Activated T-cell treated with anti-CD3 and anti-CD28 coated beads, Interleukin-2, amount 50 U/mL, for 1 hour (primary cell): ENCODE measurements around the gene POLR3GL.

Experiments
- DNase-seq: peaks from one replicate; pipeline ENCODE4 v3.0.0-alpha.2; 2020

POLR3GL gene

DNA sequence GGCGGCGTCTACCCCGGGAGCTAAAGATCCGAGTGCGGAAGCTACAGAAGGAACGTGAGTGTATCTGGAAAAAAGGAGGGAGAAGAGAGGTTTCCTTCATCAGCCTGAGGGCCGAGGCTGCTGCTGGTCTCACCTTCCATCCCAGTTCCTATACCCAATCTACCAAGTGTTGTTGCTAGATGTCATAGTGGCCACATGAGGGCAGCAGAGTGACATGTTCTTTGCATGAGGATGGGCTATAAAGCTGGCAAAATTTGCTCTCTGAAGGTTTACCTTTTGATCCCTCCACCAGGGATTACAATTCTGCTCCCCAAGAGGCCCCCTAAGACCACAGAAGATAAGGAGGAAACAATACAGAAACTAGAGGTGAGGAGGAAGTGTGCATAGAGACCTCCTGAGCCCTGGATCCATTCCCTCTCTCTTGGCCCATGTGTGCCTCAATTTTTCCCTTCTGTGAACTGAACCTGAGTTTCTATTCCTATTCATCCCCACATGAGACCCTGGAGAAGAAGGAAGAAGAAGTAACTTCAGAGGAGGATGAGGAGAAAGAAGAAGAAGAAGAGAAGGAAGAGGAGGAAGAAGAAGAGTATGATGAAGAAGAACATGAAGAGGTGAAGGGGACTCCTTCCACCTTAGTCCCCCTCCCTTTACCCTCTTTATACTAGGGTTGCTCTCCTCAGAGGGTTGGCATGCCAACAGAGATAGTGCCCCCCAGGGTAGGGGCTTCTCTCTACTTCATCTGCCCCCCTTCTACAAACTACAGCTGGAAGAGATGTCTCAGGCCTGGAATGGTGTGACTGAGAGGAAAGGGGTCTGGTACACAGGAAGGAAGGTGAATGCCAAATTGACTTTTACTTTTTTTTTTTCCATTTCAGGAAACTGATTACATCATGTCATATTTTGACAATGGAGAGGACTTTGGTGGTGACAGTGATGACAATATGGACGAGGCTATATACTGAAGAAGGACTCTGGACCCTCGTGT, 13.3 kb downstream of the POLR3GL start:
- peak; percentile 63 for DNase-seq

DNA sequence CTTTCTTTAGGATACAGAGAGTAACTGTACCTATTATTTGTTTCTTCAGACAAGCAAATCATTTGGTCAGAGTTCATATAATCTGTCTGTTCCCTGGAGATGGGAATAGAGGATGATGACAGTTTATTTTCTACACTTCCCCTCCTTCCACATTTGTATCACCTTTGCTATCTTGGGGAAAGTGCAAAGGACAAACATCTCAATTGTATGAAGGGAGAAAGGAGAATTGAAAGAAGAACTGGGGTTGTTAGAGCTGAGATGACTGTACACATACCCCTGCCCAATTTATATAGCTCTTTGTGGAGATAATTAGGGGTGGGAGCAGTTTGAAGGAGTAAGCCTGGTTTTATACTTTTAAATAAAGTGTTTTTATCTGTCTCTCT, 14.0 kb downstream of the POLR3GL start:
- DNase-seq: no peak

DNA sequence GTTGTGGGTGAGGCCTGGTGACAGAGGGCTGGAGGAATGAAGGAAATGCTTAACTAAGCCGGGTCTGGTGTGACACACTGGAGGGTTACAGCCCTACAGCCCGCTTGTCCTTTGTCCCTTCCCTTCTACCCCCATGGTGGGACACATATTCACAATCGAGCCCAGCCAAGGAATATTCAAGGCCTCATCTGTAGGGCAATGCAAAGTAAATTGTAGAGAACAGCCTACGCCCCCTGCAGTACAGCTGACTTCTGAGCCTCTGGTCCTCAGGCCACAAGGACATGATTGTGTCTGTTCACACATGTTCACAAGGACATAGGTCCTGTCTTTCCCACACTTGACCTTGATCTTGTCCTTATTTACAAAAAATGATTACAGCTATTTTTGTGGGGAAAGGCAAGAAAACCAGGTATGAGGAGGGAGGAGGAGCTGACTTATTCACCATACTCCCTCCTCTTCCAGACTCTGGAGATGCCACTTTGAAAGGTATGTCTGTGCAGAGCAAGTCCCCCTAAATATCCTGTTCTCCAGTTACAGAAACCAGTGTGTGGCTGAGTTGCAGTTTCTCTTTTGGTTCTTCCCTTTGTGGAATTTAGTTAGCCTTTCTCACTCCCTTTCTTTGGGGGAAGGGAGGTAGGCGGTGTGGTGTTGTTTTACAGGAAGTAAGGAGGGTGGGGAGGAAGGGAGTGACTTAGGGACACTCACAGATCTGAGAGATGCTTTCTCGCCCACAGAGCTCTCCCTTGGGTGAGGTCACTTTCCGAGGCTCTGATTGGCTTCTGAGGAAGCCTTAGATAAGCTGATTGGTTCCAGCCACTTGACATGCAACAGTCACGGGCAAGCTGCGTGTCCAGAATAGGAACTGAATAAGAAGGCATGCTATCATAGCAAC, 14.6 kb downstream of the POLR3GL start:
- DNase-seq: peak; percentile 68

DNA sequence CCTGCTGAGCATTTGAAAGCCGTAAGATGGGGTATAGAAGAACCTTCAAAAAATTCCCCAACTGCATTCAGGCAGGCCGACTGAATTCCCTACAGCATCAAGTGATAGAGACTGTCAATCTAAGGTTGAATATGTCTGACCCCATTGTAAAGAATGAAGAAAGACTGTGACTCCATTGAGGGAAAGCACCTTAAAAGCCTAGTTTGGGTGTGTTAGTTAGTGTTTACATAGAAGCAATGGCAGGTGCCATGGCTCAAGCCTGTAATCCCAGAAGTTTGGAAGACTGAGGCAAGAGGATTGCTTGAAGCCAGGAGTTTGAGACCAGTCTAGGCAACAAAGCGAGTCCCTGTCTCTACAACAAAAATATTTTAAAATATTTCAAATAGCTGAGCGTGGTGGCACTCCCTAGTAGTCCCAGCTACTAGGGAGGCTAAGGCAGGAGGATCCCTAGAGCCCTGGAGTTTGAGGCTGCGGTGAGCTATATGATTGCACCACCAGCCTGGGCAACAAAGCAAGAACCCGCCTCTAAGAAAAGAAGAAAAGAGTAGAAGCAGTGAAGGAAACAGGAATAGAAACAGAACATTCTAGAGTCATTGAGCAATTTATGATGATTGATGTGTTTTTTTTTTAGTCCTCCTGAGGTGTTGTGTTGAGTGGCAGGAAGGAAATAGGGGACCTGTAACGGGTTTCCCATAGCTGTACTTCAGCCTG, 15.4 kb downstream of the POLR3GL start:
- DNase-seq: no peak

DNA sequence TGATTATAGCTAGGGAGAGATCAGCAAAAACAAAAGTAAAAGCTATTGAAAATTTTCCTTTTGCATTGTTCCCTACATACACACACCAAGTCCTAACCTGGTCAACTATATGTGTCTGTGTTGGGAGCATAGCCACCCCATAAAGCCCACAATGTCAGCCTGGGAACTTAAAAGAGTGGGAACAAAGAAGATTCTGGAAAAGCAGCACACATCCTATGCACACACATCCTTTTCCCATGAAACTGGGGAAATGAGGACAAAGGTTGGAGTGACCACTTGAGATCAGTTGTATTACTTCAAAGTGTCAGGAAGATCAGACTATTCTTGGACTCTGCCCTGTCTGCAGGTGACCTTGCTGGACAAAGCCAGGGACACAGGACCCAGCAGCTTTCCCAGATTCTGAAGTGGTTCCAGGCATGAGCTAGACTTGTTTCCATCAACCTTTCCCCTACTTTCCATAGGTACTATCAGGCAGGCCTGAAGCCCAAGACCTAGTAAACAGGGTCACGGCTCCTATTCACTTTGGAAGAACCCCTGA, 16.0 kb downstream of the POLR3GL start:
- no peak for DNase-seq

DNA sequence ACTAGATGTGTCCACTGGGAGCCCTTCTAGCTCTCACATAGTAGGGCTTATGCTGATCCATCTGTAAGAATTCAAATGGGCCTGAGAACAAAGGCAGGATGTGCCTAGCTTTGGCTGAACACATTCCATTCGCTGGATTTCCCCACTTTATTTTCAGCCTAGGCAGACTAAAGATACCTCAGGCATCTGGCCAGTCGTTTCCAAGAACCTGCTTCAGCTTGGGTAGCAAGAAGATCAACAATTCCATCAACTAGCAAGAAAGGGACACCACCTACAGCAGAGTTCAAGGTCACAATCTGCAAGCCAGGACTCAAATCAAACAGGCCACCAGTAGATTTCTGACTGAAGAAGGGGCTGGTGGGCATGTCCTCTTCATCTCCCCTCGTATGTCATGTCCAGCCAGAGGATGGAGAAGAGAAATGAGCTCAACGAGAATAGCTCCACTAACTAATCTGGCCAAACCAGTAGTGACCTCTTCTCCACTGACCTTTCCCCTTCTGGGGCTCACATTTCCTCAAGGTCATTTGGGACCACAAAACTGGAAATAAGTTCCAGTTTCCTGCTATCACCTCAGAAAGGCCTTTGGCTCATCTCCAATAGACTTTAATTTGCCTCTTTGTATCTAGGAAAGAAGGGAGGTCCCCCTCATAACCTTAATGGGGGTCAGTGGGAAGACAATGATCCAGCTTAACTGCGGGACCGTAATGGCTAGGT, 17.7 kb downstream of the POLR3GL start:
- no peak for DNase-seq

DNA sequence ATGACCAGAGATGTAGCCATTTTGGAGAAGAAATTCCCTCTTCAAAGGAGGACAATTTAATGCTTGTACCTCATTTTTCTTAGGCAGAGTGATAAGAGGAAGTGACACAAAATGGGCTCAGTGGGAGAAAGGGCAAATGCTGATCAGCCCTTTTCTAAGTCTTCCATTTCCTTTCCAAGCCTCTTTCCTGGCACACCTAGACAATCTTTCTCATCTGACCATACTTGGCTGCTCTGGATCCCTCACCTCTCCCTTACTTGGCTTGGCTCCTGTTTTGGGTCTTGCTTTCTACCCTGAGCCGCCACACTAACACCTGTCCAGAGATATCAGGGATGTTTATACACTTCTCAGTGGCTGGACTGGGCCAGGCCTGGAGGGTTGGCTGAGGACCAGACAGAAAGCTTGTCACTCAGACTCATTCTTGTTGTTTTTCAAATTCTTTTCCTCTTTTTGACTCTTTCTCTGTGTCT, 18.8 kb downstream of the POLR3GL start:
- peak; percentile 13 for DNase-seq

DNA sequence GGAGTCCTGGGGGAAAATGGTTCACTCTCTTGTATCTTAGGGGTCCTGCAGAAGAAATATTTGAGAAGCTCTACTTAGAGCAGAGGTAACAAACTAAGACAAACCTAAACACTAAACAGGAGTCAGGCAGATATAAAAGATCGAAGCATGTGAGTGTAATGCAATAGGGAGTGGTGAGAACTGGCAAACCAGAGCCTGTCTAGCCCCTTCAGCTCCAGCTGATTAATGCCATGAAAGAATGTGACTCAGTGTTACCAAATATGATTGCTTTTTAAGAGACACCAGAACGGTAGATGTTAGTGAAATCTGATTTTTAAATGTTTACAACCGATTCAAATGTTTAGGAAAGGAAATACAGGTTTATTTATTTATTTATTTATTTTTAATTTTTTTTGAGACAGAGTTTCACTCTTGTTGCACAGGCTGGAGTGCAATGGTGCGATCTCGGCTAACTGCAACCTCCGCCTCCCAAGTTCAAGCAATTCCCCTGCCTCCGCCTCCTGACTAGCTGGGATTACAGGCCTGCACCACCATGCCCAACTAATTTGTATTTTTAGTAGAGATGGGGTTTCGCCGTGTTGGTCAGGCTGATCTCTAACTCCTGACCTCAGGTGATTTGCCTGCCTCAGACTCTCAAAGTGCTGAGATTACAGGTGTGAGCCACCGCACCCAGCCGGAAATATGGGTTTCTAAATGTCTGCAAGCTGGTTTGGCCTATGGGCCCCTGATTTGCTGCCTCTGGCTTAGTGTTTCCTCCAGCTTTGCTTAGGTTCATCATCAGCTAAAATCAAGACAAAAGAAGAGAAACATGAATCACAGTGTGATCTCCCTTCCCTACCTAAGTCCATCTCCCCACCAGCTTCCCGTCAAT, 19.7 kb downstream of the POLR3GL start:
- peak; percentile 38 for DNase-seq

DNA sequence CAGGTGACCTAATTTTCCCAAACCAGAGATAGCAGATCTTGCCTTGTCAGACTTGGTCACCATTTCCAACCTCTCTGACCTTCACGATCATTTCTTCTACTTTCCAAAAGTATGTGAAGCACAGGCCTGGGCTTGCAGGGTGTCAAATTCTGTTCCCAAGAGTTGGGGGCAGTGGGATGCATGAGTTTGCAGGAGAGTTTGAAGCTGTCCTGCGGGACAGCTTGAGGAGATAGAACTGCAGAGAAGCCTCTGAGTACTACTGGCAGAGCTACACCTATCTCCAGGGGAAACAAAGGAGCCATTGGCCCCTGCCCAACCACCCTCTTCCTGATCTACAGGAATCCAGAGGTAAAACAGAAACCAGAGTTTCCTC, 20.6 kb downstream of the POLR3GL start:
- peak; percentile 11 for DNase-seq

DNA sequence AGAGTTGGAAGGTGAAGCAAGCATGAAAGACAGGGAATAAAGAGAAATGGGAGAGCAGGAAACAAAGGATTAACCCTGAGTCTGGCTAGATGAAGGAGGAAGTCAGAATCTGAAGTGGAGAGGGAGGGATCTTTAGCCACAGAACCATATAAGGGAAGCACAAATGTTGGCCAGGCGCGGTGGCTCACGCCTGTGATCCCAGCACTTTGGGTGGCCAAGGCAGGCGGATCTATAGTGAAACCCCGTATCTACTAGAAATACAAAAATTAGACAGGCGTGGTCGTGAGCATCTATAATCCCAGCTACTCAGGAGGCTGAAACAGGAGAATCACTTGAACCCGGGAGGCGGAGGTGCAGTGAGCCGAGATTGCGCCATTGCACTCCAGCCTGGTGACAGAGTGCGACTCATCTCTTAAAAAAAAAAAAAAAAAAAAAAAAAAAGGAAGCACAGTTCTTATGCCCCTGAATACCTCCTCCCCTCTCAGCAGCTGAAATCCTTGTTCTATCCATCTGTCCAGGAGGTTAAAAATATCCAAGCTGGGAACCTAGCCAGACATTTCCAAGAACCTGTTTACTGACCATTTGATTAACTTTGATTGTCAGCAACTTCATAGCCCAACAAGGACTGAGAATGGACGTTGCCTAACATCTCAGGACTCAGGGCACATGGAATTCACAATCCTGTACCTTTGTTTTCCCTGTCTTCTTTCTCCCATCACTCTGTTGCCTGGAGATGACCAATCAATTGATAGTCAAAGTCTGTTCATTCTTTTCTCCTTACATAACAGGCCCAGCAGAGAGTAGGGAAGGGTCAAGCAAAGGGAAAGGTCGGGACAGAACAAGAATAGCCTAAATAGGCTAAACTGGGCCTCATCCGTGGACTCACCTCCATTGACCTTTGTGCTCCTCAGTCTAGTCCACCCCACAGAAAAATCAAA, 21.3 kb downstream of the POLR3GL start:
- DNase-seq: peak; percentile 16

DNA sequence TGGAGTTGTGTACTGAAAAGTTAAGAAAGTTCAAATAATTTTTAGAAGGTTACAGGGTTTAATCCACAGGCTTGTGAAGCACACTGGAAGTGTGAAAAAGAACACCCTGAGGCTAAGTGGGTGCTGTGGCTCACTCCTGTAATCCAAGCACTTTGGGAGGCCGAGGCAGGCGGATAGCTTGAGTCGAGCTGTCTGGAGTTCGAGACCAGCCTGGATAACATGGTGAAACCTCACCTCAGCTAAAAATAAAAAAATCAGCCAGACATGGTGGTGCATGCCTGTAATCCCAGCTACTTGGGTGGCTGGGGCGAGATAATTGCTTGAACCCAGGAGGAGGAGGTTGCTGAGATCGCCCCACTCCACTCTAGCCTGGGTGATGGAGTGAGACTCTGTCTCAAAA, 22.1 kb downstream of the POLR3GL start:
- DNase-seq: peak; percentile 8

DNA sequence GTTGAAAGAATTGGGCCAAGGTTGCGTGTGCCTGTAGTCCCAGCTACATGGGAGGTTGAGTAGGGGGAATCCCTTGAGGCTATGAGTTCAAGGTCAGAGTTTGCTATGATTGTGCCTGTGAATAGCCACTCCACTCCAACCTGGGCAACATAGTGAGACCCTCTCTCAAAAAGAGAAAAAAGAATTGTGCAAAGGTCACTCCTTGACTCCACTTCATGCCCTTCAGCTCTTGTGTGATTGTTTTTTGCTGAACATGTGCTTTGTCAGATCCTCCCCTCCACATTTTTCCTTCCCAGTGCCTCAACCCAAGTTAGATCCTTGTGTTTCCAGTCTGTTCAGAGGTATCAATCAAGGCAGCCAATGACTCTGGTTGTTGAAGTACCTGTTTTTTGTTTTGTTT, 23.4 kb downstream of the POLR3GL start:
- no peak for DNase-seq

DNA sequence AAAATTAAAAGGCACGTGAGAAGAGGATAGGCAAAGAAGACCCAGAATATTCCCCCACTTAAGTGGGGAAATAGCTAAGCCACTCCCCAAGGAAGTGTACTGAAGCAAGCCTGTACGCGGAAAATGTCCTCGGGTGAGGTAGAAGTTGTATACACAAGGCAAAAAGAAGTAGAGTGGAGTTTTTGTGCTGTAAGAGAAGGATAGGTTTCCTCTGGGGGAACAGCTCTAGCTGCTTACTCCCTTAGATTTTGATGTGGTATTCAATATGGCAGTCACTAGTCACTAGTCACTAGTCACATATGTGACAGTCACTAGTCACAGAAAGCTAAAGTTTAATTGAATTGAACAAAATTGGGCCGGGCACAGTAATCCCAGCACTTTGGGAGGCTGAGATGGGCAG, 24.3 kb downstream of the POLR3GL start:
- DNase-seq: peak; percentile 19

DNA sequence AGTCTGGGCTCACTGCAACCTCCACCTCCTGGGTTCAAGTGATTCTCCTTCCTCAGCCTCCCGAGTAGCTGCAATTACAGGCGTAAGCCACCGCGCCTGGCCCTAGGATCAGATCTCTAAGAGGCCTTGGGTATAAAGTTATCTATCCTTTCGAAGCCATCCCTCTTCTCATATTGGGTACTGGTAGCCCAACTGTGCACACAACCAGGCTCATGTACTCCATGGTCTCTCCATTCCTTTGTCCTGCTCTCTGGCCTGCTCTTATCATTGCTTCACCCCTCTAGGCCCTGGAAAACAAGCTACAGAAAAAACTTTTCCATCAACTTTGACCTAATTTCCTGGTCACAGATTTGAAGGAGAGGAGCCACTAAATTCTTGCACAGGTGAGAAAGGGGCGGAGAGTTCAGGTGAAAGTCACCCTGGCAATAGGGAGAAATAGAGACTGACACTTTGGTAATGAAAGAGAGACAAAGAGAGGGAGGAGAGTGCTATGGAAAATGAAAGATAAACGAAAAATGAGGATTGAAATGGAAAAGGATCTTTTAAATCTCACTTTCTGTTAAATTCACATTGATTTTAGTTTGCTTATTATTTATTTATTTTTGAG, 25.9 kb downstream of the POLR3GL start:
- DNase-seq: peak; percentile 21

DNA sequence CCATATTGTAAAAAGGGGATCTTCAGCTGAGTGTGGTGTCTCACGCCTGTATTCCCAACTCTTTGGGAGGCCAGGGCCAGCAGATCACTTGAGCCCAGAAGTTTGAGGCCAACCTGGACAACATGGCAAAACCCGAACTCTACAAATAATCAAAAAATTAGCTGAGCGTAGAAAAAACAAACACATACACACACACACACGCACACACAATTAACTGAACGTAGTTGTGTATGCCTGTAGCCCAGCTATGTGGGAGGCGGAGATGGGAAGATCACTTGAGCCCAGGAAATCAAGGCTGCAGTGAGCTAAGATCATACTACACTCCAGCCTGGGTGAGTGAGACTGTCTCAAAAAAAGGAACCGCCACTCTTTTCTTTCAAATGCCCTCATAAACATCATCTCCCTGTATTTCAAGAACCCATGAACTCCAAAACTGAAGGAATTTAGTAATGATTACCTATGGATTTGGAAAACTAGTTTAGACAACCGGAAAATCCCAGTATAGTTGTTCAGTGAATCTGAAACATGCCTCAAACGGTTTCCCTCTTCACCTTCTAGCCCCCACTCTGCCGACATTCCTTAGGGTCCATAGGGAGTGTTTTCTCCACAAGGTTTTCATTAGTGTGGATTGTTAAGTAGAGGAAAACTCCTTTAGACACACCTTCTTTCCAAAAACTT, 27.4 kb downstream of the POLR3GL start:
- peak; percentile 18 for DNase-seq

DNA sequence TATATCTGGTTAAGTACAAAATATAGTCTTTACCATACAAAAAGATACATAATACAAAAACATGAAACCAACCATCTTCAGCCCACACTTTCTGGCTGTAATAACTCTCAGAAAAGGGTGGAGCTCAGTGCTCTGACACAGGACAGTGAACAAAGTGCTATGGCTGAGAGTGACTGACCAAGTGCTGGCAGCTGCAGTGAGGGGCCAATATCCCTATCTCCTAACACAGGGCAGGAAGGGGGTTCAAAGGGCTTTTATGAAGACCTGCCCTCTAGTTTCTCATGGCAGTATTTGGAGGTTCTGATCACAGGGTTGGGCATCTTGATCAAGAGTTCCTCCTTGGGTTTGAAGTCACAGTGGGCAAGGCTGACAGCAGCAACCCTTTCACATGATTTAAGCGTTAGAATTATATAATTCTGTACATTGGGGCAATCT, 28.0 kb downstream of the POLR3GL start:
- peak; percentile 18 for DNase-seq

DNA sequence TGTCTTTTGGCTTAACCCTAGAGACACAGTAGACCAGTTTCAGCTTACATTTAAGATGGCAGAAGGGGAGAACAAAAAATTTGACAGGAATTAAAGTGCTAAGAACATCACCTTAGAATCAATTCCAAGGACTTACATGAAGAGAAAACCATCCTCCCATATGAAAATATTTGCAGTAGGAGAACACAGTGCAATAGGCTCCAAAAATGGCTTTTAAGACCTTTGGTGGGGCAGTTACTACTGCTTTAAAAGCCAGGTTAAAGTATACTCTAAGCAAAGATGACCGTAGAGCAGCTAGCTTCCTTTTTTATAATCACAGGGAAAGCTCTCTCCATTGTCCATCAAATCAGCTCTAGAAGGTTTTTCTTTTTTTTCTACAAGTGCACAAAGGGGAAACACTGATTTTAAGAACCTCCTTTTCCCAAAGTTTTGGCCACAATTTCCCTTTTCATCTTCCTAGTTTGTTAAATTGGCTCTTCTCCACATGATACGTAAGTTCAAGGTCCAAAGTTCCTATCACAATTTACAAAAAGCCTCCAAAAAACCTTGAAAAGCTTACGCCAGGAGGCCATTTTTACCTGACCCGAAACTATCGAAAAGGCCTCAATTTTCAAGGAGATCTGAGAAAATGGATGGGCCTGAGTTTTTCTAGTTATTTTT, 28.6 kb downstream of the POLR3GL start:
- DNase-seq: no peak
